Measurements from ENCODE around the gene CNOT1. TPM values are rescaled to one million over a fixed set of nuclear protein-coding genes. Genes with fewer than 3 reads are reported as not detected.

The CNOT1 gene
- total RNA-seq, 2 donors from 2014 or later: 102 to 190 TPM

- peaks cover 12 to 13% of the 10 kb centered on the region in 2 donors for H3K36me3 ChIP-seq
- no peaks in the 10 kb centered on the region for H3K27me3 ChIP-seq (replicated peaks; ENCODE audit: insufficient read depth)
- H3K4me1 ChIP-seq (replicated peaks): no peaks in the 10 kb centered on the region
- H3K27ac ChIP-seq: no peak overlapping the region
- no peak overlapping the region for H3K4me3 ChIP-seq
- TF ChIP-seq CTCF (IDR thresholded peaks at IDR 0.05) (no peak), POLR2AphosphoS5 (IDR thresholded peaks at IDR 0.05) (no peak), POLR2A (IDR thresholded peaks at IDR 0.05) (no peak)
- DNase-seq (ENCODE audit: low spot score): no peak
- 90% methylated on average over 14 of the region's 14 CpGs for WGBS
- no peaks in the 10 kb centered on the region for H3K9me3 ChIP-seq
- intact Hi-C loops (cut with DNase I): no loop called here
Observed at GRCh38 chr16:58533751-58534470, 95.7 kb downstream of the CNOT1 start.

- H3K27ac ChIP-seq: no peak overlapping the region
- H3K4me3 ChIP-seq: no peak overlapping the region
- H3K36me3 ChIP-seq: peaks cover 9 to 12% of the 10 kb centered on the region in 2 donors
- DNase-seq (ENCODE audit: low spot score): no peak
- TF ChIP-seq POLR2AphosphoS5 (IDR thresholded peaks at IDR 0.05): no peak
- TF ChIP-seq CTCF (IDR thresholded peaks at IDR 0.05): no peak
- TF ChIP-seq POLR2A (IDR thresholded peaks at IDR 0.05): no peak
- no peaks in the 10 kb centered on the region for H3K9me3 ChIP-seq
- H3K4me1 ChIP-seq (replicated peaks): no peaks in the 10 kb centered on the region
- intact Hi-C loops (cut with DNase I): no loop called here
- WGBS: 84% methylated on average over 3 of the region's 3 CpGs
- H3K27me3 ChIP-seq (replicated peaks; ENCODE audit: insufficient read depth): no peaks in the 10 kb centered on the region
Observed at GRCh38 chr16:58532414-58532813, 97.2 kb downstream of the CNOT1 start.

- Histone ChIP-seq H3K9me3 (no peaks in the 10 kb centered on the region), H3K27ac (no peak overlapping the region), H3K4me1 (replicated peaks) (no peaks in the 10 kb centered on the region), H3K4me3 (no peak overlapping the region), H3K36me3 (peaks cover 7 to 8% of the 10 kb centered on the region in 2 donors), H3K27me3 (replicated peaks; ENCODE audit: insufficient read depth) (no peaks in the 10 kb centered on the region)
- 92% methylated on average over 5 of the region's 5 CpGs for WGBS
- intact Hi-C loops (cut with DNase I): no loop called here
- DNase-seq (ENCODE audit: low spot score): no peak
- TF ChIP-seq CTCF (IDR thresholded peaks at IDR 0.05): no peak
- TF ChIP-seq POLR2A (IDR thresholded peaks at IDR 0.05): no peak
- TF ChIP-seq POLR2AphosphoS5 (IDR thresholded peaks at IDR 0.05): no peak
Observed at GRCh38 chr16:58530179-58530578, 99.4 kb downstream of the CNOT1 start.

- intact Hi-C loops (cut with DNase I): loop anchor here (5.0 to 10.0 kb wide), 2 partner anchors 113 to 235 kb away; no protein-coding TSS in a partner anchor
- H3K27me3 ChIP-seq (replicated peaks; ENCODE audit: insufficient read depth): no peaks in the 10 kb centered on the region
- H3K36me3 ChIP-seq: peaks cover 5 to 19% of the 10 kb centered on the region in 2 donors
- peaks cover 6% of the 10 kb centered on the region for H3K4me1 ChIP-seq (replicated peaks)
- H3K9me3 ChIP-seq: no peaks in the 10 kb centered on the region
- no peak overlapping the region for H3K27ac ChIP-seq
- no peak for DNase-seq (ENCODE audit: low spot score)
- H3K4me3 ChIP-seq: no peak overlapping the region
- TF ChIP-seq POLR2AphosphoS5 (IDR thresholded peaks at IDR 0.05) (no peak), CTCF (IDR thresholded peaks at IDR 0.05) (no peak), POLR2A (IDR thresholded peaks at IDR 0.05) (no peak)
Observed at GRCh38 chr16:58519707-58520106, 109.9 kb downstream of the CNOT1 start.

- H3K9me3 ChIP-seq: no peaks in the 10 kb centered on the region
- peaks cover 5 to 19% of the 10 kb centered on the region in 2 donors for H3K36me3 ChIP-seq
- intact Hi-C loops (cut with DNase I): loop anchor here (5.0 to 10.0 kb wide), 2 partner anchors 113 to 236 kb away; no protein-coding TSS in a partner anchor
- H3K27me3 ChIP-seq (replicated peaks; ENCODE audit: insufficient read depth): no peaks in the 10 kb centered on the region
- WGBS: 88% methylated on average over 1 of the region's 1 CpG
- peaks cover 6% of the 10 kb centered on the region for H3K4me1 ChIP-seq (replicated peaks)
- DNase-seq (ENCODE audit: low spot score): no peak
- H3K27ac ChIP-seq: no peak overlapping the region
- no peak for TF ChIP-seq CTCF (IDR thresholded peaks at IDR 0.05)
- TF ChIP-seq POLR2A (IDR thresholded peaks at IDR 0.05): no peak
- TF ChIP-seq POLR2AphosphoS5 (IDR thresholded peaks at IDR 0.05): no peak
- H3K4me3 ChIP-seq: no peak overlapping the region
Observed at GRCh38 chr16:58518980-58519368, 110.7 kb downstream of the CNOT1 start.

Measured in prostate gland (tissue), 2 donors.